KMS-11 (cell line): ENCODE data around the gene MFF.

Source experiments
- H2AFZ ChIP-seq: fragments of 200-600 bp; sonication (generic); 2 replicates; pipeline ENCODE4 v1.6.1; 2016; ENCODE audit warnings: antibody characterized with exemption, mixed run types, low read depth
- H3K27ac ChIP-seq: fragments of 200-600 bp; sonication (generic); 2 replicates; pipeline ENCODE4 v1.6.1; 2016; ENCODE audit warnings: mild to moderate bottlenecking, mixed run types
- H3K27me3 ChIP-seq: fragments of 200-600 bp; sonication (generic); 2 replicates; pipeline ENCODE4 v1.6.1; 2017; ENCODE audit warnings: mild to moderate bottlenecking, low read depth, mixed run types, moderate library complexity; ENCODE audit not compliant: insufficient read depth
- H3K36me3 ChIP-seq: fragments of 200-600 bp; sonication (generic); 2 replicates; pipeline ENCODE4 v1.6.1; 2017; ENCODE audit warnings: mild to moderate bottlenecking, mixed run types; ENCODE audit not compliant: insufficient read depth
- H3K4me1 ChIP-seq: fragments of 200-600 bp; sonication (generic); 2 replicates; pipeline ENCODE4 v1.6.1; 2016; ENCODE audit warnings: mild to moderate bottlenecking, low read depth, mixed run types; ENCODE audit not compliant: poor library complexity, severe bottlenecking
- H3K4me2 ChIP-seq: fragments of 200-600 bp; sonication (generic); 2 replicates; pipeline ENCODE4 v1.7.0; 2016; ENCODE audit warnings: mild to moderate bottlenecking, mixed run types
- H3K4me3 ChIP-seq: fragments of 200-600 bp; sonication (generic); IDR thresholded peaks from 2 replicates; pipeline ENCODE4 v1.6.1; 2017; ENCODE audit warnings: low read depth, low read length, mixed read lengths; ENCODE audit not compliant: insufficient read depth
- H3K79me2 ChIP-seq: fragments of 200-600 bp; sonication (generic); 2 replicates; pipeline ENCODE4 v1.6.1; 2016; ENCODE audit warnings: low read depth, mixed run types; ENCODE audit not compliant: insufficient read depth
- H3K9ac ChIP-seq: fragments of 200-600 bp; sonication (generic); 2 replicates; pipeline ENCODE4 v1.6.1; 2016; ENCODE audit warnings: mild to moderate bottlenecking, mixed run types
- H4K20me1 ChIP-seq: fragments of 200-600 bp; sonication (generic); 2 replicates; pipeline ENCODE4 v1.6.1; 2016; ENCODE audit warnings: mild to moderate bottlenecking, mixed run types; ENCODE audit not compliant: insufficient read depth
- TF ChIP-seq, protein P1 (sequence below): fragments of 200-600 bp; sonication (generic); conservative IDR thresholded peaks from 2 replicates; pipeline ENCODE4 v1.6.1; 2017; ENCODE audit warnings: low read depth, mild to moderate bottlenecking, antibody characterized with exemption, low read length, moderate library complexity, mixed read lengths

Gene MFF

DNA sequence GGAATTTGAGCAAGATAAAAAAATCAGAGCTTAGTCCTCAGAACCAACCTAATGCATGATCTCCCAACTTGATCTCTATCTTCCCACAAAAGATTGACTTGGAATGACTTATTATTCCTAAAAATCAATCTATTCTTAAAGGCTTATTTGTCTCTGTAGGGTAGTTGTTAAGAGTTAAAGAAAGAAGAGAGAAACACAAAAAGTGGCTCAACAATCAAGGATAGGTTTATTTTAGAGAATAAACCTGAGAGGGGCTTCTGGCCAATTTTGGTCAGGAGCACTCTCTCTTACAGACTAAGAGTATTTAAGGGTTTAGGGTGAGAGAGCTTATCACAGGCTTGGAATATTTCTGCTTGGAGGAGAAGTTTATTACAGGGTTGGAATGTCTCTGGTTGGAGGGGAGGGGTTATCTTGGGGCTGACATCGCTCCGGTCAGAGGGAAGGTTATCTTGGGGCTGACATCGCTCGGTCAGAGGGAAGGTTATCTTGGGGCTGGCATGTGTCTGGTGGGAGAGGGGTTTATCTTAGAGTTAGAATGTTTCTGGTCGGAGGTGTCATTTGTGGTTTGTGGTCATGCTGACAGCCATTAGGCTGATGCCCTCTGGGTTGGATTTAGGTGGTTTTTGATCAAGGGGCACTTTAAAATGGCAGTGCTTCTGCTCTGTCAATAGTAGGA lies 2.4 kb upstream of the MFF start:
- H3K27ac ChIP-seq, result no peak overlapping the region
- H2AFZ ChIP-seq, result no peak overlapping the region
- H3K79me2 ChIP-seq, result peaks cover 21% of the 10 kb centered on the region
- no peak overlapping the region for H3K4me3 ChIP-seq
- TF ChIP-seq, protein P1, sequence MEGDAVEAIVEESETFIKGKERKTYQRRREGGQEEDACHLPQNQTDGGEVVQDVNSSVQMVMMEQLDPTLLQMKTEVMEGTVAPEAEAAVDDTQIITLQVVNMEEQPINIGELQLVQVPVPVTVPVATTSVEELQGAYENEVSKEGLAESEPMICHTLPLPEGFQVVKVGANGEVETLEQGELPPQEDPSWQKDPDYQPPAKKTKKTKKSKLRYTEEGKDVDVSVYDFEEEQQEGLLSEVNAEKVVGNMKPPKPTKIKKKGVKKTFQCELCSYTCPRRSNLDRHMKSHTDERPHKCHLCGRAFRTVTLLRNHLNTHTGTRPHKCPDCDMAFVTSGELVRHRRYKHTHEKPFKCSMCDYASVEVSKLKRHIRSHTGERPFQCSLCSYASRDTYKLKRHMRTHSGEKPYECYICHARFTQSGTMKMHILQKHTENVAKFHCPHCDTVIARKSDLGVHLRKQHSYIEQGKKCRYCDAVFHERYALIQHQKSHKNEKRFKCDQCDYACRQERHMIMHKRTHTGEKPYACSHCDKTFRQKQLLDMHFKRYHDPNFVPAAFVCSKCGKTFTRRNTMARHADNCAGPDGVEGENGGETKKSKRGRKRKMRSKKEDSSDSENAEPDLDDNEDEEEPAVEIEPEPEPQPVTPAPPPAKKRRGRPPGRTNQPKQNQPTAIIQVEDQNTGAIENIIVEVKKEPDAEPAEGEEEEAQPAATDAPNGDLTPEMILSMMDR, result no peak
- H3K27me3 ChIP-seq, result no peaks in the 10 kb centered on the region
- H3K4me1 ChIP-seq, result peaks cover 17% of the 10 kb centered on the region
- H3K4me2 ChIP-seq, result no peak overlapping the region
- no peaks in the 10 kb centered on the region for H4K20me1 ChIP-seq
- no peaks in the 10 kb centered on the region for H3K36me3 ChIP-seq
- H3K9ac ChIP-seq, result no peak overlapping the region

DNA sequence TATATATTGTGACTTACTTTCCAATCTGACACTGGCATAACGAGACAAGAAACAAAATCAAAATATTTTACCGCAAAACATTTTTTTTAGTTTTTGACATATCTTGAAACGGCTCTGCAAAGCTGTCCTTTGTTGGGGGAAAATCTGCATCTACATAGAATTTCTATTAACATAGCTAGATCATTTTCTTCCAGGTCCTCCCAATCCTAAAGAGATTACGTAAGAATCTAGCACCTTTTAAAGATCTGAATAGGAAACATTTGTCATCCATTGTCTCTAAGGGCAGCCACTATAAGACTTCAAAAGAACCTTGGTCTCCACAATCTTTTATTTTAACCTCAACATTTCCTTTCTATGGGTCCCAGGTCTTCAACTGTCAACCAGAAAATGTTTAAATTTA lies 1.2 kb upstream of the MFF start:
- Histone ChIP-seq H3K79me2 (peaks cover 24% of the 10 kb centered on the region), H3K9ac (no peak overlapping the region), H3K27ac (no peak overlapping the region), H3K4me3 (no peak overlapping the region), H4K20me1 (no peaks in the 10 kb centered on the region), H3K4me1 (peaks cover 17% of the 10 kb centered on the region), H3K27me3 (no peaks in the 10 kb centered on the region), H3K36me3 (no peaks in the 10 kb centered on the region), H2AFZ (no peak overlapping the region), H3K4me2 (no peak overlapping the region; the same call in 1 of the 2 replicates)
- TF ChIP-seq, protein P1, result no peak

DNA sequence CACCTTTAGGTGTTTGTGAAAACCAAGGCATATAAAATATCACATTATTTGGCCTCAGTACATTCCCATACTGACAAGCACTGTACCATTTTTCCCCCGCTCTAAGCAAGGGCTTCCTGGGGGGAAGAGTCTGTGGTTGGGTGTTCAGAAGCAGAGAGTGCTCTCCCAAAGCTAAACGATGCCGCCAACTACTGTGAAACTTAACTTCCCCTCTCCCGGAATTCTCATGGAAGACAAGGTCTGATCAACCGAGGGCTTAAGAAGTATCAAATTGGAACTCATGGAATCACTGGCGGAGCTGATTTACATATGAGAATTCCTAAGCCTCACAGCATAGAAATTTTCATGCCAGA lies 433 bp upstream of the MFF start:
- H3K27ac ChIP-seq, result peak overlapping the region; percentile 56; the same call in 1 of the 2 replicates
- H3K79me2 ChIP-seq, result peaks cover 24% of the 10 kb centered on the region
- H2AFZ ChIP-seq, result peak overlapping the region; percentile 87

DNA sequence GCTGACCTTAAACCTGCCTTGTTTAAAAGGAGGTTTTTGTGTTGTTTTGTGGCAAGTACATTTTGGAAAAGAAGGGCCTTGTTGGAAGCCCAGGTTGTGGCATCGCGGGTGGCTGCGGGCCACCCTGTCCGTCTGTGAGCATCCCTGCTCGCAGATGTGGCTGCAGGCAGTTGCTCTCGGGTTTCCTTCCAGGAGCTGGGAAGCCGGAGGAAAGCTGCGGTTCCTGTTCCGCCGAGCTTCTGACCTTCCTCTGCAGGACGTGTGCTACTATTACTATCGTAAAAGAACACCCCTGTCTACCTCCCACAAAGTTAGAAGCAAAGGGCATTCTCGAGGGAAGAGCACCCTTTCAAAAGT lies 766 bp downstream of the MFF start:
- Histone ChIP-seq H3K4me3 (no peak overlapping the region), H3K4me1 (peaks cover 17% of the 10 kb centered on the region), H3K79me2 (peaks cover 24% of the 10 kb centered on the region)

More for the DNA sequence above, 433 bp upstream of the MFF start:
- Histone ChIP-seq H3K4me1 (peaks cover 17% of the 10 kb centered on the region), H3K4me2 (peak overlapping the region; percentile 96), H3K27me3 (no peaks in the 10 kb centered on the region), H3K4me3 (no peak overlapping the region), H3K36me3 (no peaks in the 10 kb centered on the region), H4K20me1 (no peaks in the 10 kb centered on the region), H3K9ac (peak overlapping the region; percentile 85; the same call in 1 of the 2 replicates)
- TF ChIP-seq, protein P1, result no peak

More for the DNA sequence above, 766 bp downstream of the MFF start:
- H3K36me3 ChIP-seq, result no peaks in the 10 kb centered on the region
- H4K20me1 ChIP-seq, result no peaks in the 10 kb centered on the region
- H3K9ac ChIP-seq, result peak overlapping the region; percentile 85
- peak overlapping the region; percentile 59 for H3K27ac ChIP-seq
- TF ChIP-seq, protein P1, result no peak
- peak overlapping the region; percentile 66 for H3K4me2 ChIP-seq
- no peaks in the 10 kb centered on the region for H3K27me3 ChIP-seq
- peak overlapping the region; percentile 87; the same call in 1 of the 2 replicates for H2AFZ ChIP-seq
